Bronchial epithelial cell (primary cell): ENCODE measurements around the gene GPR152. TPM values are rescaled to one million over a fixed set of nuclear protein-coding genes. Genes with fewer than 3 reads are reported as not detected.
"Not testable (repeated sequence)": the region's sequence is repeated elsewhere in the genome, so short reads cannot be mapped to it uniquely, and the experiment has no call there.

Experiments
- DNase-seq: peaks from one replicate; pipeline ENCODE4 v3.0.0-alpha.2; 2010; ENCODE audit warnings: low read depth
- FAIRE-seq: peaks from 2 replicates; lab custom pipeline; 2011; peaks lifted over from hg19 to GRCh38; lab: Jason Lieb, UNC
- H3K27me3 ChIP-seq: 2 replicates; pipeline ENCODE4 v1.5.1; 2011; ENCODE audit warnings: low read length; ENCODE audit not compliant: control insufficient read depth, insufficient read depth
- H3K36me3 ChIP-seq: 2 replicates; pipeline ENCODE4 v1.5.1; 2011; ENCODE audit warnings: low read length; ENCODE audit not compliant: control insufficient read depth, insufficient read depth
- H3K4me3 ChIP-seq: 2 replicates; pipeline ENCODE4 v1.5.1; 2011; ENCODE audit warnings: mild to moderate bottlenecking, low read depth, low read length, control low read depth
- CTCF ChIP-seq: IDR thresholded peaks from 2 replicates; pipeline ENCODE4 v1.5.1; 2011; ENCODE audit warnings: mild to moderate bottlenecking, moderate library complexity, low read length, control low read depth, inconsistent platforms; ENCODE audit not compliant: insufficient read depth, severe bottlenecking
- total RNA-seq: library from RNA; depleted of rRNA; stranded (reverse); fragments of >200 nt; gene quantifications from 2 replicates; pipeline ENCODE4 v1.2.1, GENCODE V29; 2014

The GPR152 gene
- total RNA-seq, 1 donor from 2014 or later: not detected

- FAIRE-seq (no peak), DNase-seq (no peak)
- no peak overlapping the region for H3K4me3 ChIP-seq
- no peak for TF ChIP-seq CTCF
- no peaks in the 10 kb centered on the region for H3K27me3 ChIP-seq
- peaks cover 36% of the 10 kb centered on the region for H3K36me3 ChIP-seq
Measured at GRCh38 chr11:67431346-67432249, 20.9 kb downstream of the GPR152 start.

GRCh38 chr11:67429722-67430121 is 22.8 kb downstream of the GPR152 start:
- H3K4me3 ChIP-seq: no peak overlapping the region
- no peak for FAIRE-seq
- no peak for DNase-seq
- H3K36me3 ChIP-seq: peaks cover 30% of the 10 kb centered on the region
- no peak for TF ChIP-seq CTCF
- H3K27me3 ChIP-seq: no peaks in the 10 kb centered on the region

- H3K27me3 ChIP-seq: no peaks in the 10 kb centered on the region
- peak overlapping the region; percentile 76 for H3K4me3 ChIP-seq
- no peak for TF ChIP-seq CTCF
- peak; percentile 35 for DNase-seq
- H3K36me3 ChIP-seq: peaks cover 27% of the 10 kb centered on the region
- FAIRE-seq: no peak
Measured at GRCh38 chr11:67429038-67429668, 23.4 kb downstream of the GPR152 start.

- no peak for TF ChIP-seq CTCF
- H3K36me3 ChIP-seq: peaks cover 20% of the 10 kb centered on the region
- FAIRE-seq (no peak), DNase-seq (peak; percentile 93)
- H3K27me3 ChIP-seq: no peaks in the 10 kb centered on the region
- H3K4me3 ChIP-seq: peak within 1 kb of the TSS; percentile 76
Measured at GRCh38 chr11:67428052-67429001, 24.2 kb downstream of the GPR152 start, which contains the start of gene RPS6KB2. Gene RPS6KB2 (plus strand): TSS chr11:67428494. CDS start chr11:67428546, 52 bp downstream.

- not testable (repeated sequence) for H3K27me3 ChIP-seq, FAIRE-seq, DNase-seq
- peaks cover 12% of the 10 kb centered on the region for H3K36me3 ChIP-seq
- H3K4me3 ChIP-seq: peak overlapping the region; percentile 76
Measured at GRCh38 chr11:67427364-67427859, 25.1 kb downstream of the GPR152 start.
